HepG2 (cell line): ENCODE data around the gene CCND1. TPM values are rescaled to one million over a fixed set of nuclear protein-coding genes. Genes with fewer than 3 reads are reported as not detected.

ENCODE experiments used
- ATF1 ChIP-seq: IDR thresholded peaks from 2 replicates; pipeline ENCODE4 v1.6.1; 2016; ENCODE audit warnings: mild to moderate bottlenecking, control low read depth
- ATF3 ChIP-seq: sonication (generic); formaldehyde crosslinking; IDR thresholded peaks from 2 replicates; pipeline ENCODE4 v1.4.0; 2020; ENCODE audit warnings: missing genetic modification reagents
- CAMTA2 ChIP-seq: sonication (generic); formaldehyde crosslinking; IDR thresholded peaks from 2 replicates; pipeline ENCODE4 v1.4.0; 2020; ENCODE audit warnings: mild to moderate bottlenecking, missing genetic modification reagents, borderline replicate concordance
- CREM ChIP-seq, 2 experiments: sonication (generic) in 1 of 2; formaldehyde crosslinking in 1 of 2; IDR thresholded peaks; 2 replicates each; pipeline versions ENCODE4 v1.4.0 to v1.6.1; 2016 to 2020; ENCODE audit warnings: antibody characterized with exemption in 1 of 2, mild to moderate bottlenecking in 1 of 2, missing genetic modification reagents in 1 of 2
- FOXA1 ChIP-seq, 2 experiments: fragments of 450-650 bp in 1 of 2; sonication (generic) in 1 of 2; formaldehyde crosslinking in 1 of 2; IDR thresholded peaks; 2 replicates each; pipeline versions ENCODE4 v1.4.0 to v1.6.1; 2016 to 2020; ENCODE audit warnings: missing genetic modification reagents in 1 of 2
- HMG20A ChIP-seq: IDR thresholded peaks from 2 replicates; pipeline ENCODE4 v1.6.1; 2016; ENCODE audit warnings: borderline replicate concordance
- HOXA9 ChIP-seq: sonication (generic); formaldehyde crosslinking; IDR thresholded peaks from 2 replicates; pipeline ENCODE4 v1.8.1; 2022; ENCODE audit warnings: missing genetic modification reagents, mild to moderate bottlenecking, moderate library complexity, borderline replicate concordance
- KAT2B ChIP-seq: fragments of 150-350 bp; IDR thresholded peaks from 2 replicates; pipeline ENCODE4 v1.6.1; 2014; ENCODE audit warnings: low read depth, low read length, borderline replicate concordance
- KDM4B ChIP-seq: sonication (generic); formaldehyde crosslinking; IDR thresholded peaks from 2 replicates; pipeline ENCODE4 v1.4.0; 2020; ENCODE audit warnings: missing genetic modification reagents
- LBX2 ChIP-seq: sonication (generic); formaldehyde crosslinking; IDR thresholded peaks from 2 replicates; pipeline ENCODE4 v1.5.0; 2020; ENCODE audit warnings: missing genetic modification reagents, mild to moderate bottlenecking, borderline replicate concordance
- MTF1 ChIP-seq: sonication (generic); formaldehyde crosslinking; IDR thresholded peaks from 2 replicates; pipeline ENCODE4 v1.5.0; 2020; ENCODE audit warnings: missing genetic modification reagents
- MYC ChIP-seq: sonication (generic); formaldehyde crosslinking; IDR thresholded peaks from 2 replicates; pipeline ENCODE4 v1.9.0; 2021; ENCODE audit warnings: missing genetic modification reagents, borderline replicate concordance
- PHF5A ChIP-seq: IDR thresholded peaks from one replicate; pipeline ENCODE4 v1.6.1; 2018; ENCODE audit warnings: low read depth, missing genetic modification reagents; ENCODE audit not compliant: unreplicated experiment
- PRMT3 ChIP-seq: sonication (generic); formaldehyde crosslinking; IDR thresholded peaks from 2 replicates; pipeline ENCODE4 v1.8.1; 2022; ENCODE audit warnings: low read depth, mild to moderate bottlenecking, moderate library complexity, missing genetic modification reagents, borderline replicate concordance
- TAF1 ChIP-seq: sonication (generic); formaldehyde crosslinking; IDR thresholded peaks from 2 replicates; pipeline ENCODE4 v1.4.0; 2020; ENCODE audit warnings: missing genetic modification reagents
- TAF15 ChIP-seq: fragments of 200-400 bp; formaldehyde crosslinking; IDR thresholded peaks from one replicate; pipeline ENCODE4 v1.6.1; 2018; ENCODE audit warnings: mild to moderate bottlenecking, low read depth, low read length; ENCODE audit not compliant: poor library complexity, severe bottlenecking
- TRIM22 ChIP-seq: fragments of 450-650 bp; IDR thresholded peaks from 2 replicates; pipeline ENCODE4 v1.6.1; 2017
- XBP1 ChIP-seq: sonication (generic); formaldehyde crosslinking; IDR thresholded peaks from 2 replicates; pipeline ENCODE4 v1.5.0; 2020; ENCODE audit warnings: missing genetic modification reagents
- ZBTB7A ChIP-seq: sonication (generic); formaldehyde crosslinking; IDR thresholded peaks from 2 replicates; pipeline ENCODE4 v1.8.0; 2022; ENCODE audit warnings: mild to moderate bottlenecking, missing genetic modification reagents
- ZFP90 ChIP-seq: sonication (generic); formaldehyde crosslinking; IDR thresholded peaks from 2 replicates; pipeline ENCODE4 v1.8.0; 2022; ENCODE audit warnings: missing genetic modification reagents, mild to moderate bottlenecking, inconsistent platforms, borderline replicate concordance
- ZNF251 ChIP-seq: sonication (generic); formaldehyde crosslinking; IDR thresholded peaks from 2 replicates; pipeline ENCODE4 v1.9.0; 2021; ENCODE audit warnings: mild to moderate bottlenecking, missing genetic modification reagents
- ZNF367 ChIP-seq: sonication (generic); formaldehyde crosslinking; IDR thresholded peaks from 2 replicates; pipeline ENCODE4 v1.4.0; 2020; ENCODE audit warnings: missing genetic modification reagents, borderline replicate concordance
- ZNF782 ChIP-seq: sonication (generic); formaldehyde crosslinking; IDR thresholded peaks from 2 replicates; pipeline ENCODE4 v1.4.0; 2020; ENCODE audit warnings: missing genetic modification reagents, mild to moderate bottlenecking, borderline replicate concordance
- ZSCAN25 ChIP-seq: sonication (generic); formaldehyde crosslinking; IDR thresholded peaks from 2 replicates; pipeline ENCODE4 v1.8.0; 2022; ENCODE audit warnings: mild to moderate bottlenecking, missing genetic modification reagents
- polyA plus RNA-seq, 8 experiments: library from polyadenylated mRNA; depleted of rRNA in 3 of 8; stranded (reverse) in 7 of 8; unstranded in 1 of 8; fragments of >200 nt; fragmentation: Illumina TruSeq in 4 of 8; extraction: Trizol in 4 of 8; gene quantifications; 2 replicates each; pipeline versions ENCODE4 v1.2.1 to v1.2.3, GENCODE V29; 2011 to 2016; ENCODE audit warnings: low read depth in 4 of 8, missing spikeins in 1 of 8, mixed read lengths in 1 of 8; ENCODE audit not compliant: insufficient read depth in 1 of 8
- total RNA-seq, 5 experiments: library from RNA; depleted of rRNA; stranded (reverse); fragments of >200 nt; fragmentation: Illumina TruSeq; extraction: Trizol; gene quantifications; 2 replicates each; pipeline ENCODE4 v1.2.3, GENCODE V29; 2016; ENCODE audit warnings: low read depth in 1 of 5
- TF ChIP-seq, protein P1 (sequence below): sonication (generic); formaldehyde crosslinking; IDR thresholded peaks from 2 replicates; pipeline ENCODE4 v1.5.1; 2020; ENCODE audit warnings: mild to moderate bottlenecking, missing genetic modification reagents

Gene CCND1
- total and polyA plus RNA-seq, 2 of the 13 experiments (the other 11 are each of a cell fraction or from before 2014, with no cell fraction given) = 107 to 136 TPM

DNA sequence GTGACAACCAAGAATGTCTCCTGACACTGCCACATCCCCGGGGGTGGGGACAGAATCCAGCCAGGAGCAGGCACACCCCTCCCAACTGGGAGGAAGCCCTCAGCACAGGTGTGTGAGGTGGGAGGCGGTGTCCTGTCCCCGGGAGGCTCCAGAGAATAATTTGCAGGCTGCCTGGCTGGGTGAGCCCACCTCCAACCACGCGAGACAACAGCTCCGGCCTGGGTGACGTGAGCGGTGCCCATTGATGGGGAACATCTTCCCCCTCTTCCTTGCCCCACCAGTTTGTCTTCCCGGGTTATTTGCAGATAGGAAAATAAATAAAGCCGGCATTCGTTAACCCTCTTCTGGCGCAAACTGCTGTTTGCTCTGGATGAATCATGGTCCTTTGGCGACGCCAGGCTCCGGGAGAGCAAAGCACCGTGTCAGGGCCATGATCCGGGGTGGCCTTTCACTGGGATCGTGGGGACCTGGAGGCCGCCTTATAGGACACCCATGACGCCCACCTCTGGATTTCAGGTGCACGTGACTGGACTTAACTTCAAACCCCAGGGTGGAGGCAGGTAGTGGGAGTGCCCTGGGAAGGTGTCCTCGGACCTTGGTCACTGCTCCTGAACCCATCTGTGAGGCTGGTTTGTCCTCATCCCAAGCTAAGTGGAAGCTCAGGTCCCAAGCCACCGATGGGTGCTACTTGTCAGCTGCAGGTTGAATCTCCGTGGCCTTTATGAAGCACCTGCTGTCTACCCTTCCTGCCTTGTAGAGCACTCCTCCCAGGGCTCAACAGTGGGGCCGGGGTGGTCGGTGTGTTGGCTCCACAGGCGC, 13.9 kb downstream of the CCND1 start (continued):
- TF ChIP-seq TRIM22 (no peak), TAF1 (CRISPR knock-in tag) (peak; percentile 19; the same call in 1 of the 2 replicates), CAMTA2 (CRISPR knock-in tag) (no peak), MTF1 (CRISPR knock-in tag) (no peak), PHF5A (CRISPR knock-in tag) (peak; percentile 89), ZNF251 (CRISPR knock-in tag) (no peak), ATF3 (CRISPR knock-in tag) (peak; percentile 75; the same call in 1 of the 2 replicates), MYC (peak; percentile 40; the same call in 1 of the 2 replicates), ATF1 (CRISPR knock-in tag) (no peak; the same call in 1 of the 2 replicates), TAF15 (no peak), ZFP90 (CRISPR knock-in tag) (no peak), KDM4B (CRISPR knock-in tag) (no peak), KAT2B (no peak), PRMT3 (CRISPR knock-in tag) (peak; percentile 73; the same call in 1 of the 2 replicates), ZSCAN25 (0 out of 2 replicates have a peak, but pooled peaks have one; percentile 32), ZBTB7A (CRISPR knock-in tag) (no peak), LBX2 (CRISPR knock-in tag) (no peak), HOXA9 (CRISPR knock-in tag) (no peak), ZNF782 (no peak), XBP1 (CRISPR knock-in tag) (no peak), CREM (IDR thresholded peaks at IDR 0.05) (peak; percentile 78), CREM (CRISPR knock-in tag; IDR thresholded peaks at IDR 0.05) (no peak), FOXA1 (IDR thresholded peaks at IDR 0.05) (peak; percentile 64), FOXA1 (CRISPR knock-in tag; IDR thresholded peaks at IDR 0.05) (peak; percentile 86), HMG20A (CRISPR knock-in tag) (peak; percentile 76), ZNF367 (CRISPR knock-in tag) (no peak)
- TF ChIP-seq, protein P1, sequence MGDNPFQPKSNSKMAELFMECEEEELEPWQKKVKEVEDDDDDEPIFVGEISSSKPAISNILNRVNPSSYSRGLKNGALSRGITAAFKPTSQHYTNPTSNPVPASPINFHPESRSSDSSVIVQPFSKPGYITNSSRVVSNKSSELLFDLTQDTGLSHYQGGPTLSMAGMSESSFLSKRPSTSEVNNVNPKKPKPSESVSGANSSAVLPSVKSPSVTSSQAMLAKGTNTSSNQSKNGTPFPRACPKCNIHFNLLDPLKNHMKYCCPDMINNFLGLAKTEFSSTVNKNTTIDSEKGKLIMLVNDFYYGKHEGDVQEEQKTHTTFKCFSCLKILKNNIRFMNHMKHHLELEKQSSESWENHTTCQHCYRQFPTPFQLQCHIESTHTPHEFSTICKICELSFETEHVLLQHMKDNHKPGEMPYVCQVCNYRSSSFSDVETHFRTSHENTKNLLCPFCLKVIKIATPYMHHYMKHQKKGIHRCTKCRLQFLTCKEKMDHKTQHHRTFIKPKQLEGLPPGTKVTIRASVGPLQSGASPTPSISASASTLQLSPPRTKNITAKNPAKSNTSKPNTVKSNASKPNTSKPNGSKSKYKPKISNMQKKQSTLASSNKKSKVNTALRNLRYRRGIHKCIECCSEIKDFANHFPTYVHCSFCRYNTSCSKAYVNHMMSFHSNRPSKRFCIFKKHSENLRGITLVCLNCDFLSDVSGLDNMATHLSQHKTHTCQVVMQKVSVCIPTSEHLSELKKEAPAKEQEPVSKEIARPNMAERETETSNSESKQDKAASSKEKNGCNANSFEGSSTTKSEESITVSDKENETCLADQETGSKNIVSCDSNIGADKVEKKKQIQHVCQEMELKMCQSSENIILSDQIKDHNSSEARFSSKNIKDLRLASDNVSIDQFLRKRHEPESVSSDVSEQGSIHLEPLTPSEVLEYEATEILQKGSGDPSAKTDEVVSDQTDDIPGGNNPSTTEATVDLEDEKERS = peak; percentile 87
